Keratinocyte (primary cell): ENCODE results near the gene EIF3J. TPM values are rescaled to one million over a fixed set of nuclear protein-coding genes. Genes with fewer than 3 reads are reported as not detected.
"Not testable (repeated sequence)": the region's sequence is repeated elsewhere in the genome, so short reads cannot be mapped to it uniquely, and the experiment has no call there.

Source experiments
- DNase-seq: peaks from one replicate; pipeline ENCODE4 v3.0.0-alpha.2; 2011; ENCODE audit warnings: low read depth, missing footprints, low spot score
- FAIRE-seq: peaks from 2 replicates; lab custom pipeline; 2011; peaks lifted over from hg19 to GRCh38; lab: Jason Lieb, UNC
- H2AFZ ChIP-seq: 2 replicates; pipeline ENCODE4 v1.6.0; 2012; ENCODE audit warnings: low read length, control low read depth, inconsistent platforms; ENCODE audit not compliant: control insufficient read depth
- H3K27ac ChIP-seq: 2 replicates; pipeline ENCODE4 v1.5.1; 2011; ENCODE audit warnings: low read length; ENCODE audit not compliant: control insufficient read depth, insufficient read depth
- H3K27me3 ChIP-seq: 3 replicates; pipeline ENCODE4 v1.6.0; 2011; ENCODE audit warnings: low read length; ENCODE audit not compliant: control insufficient read depth, insufficient read depth; ENCODE audit errors: extremely low read depth
- H3K36me3 ChIP-seq, 2 experiments: 2 replicates in 1 of 2; 3 replicates in 1 of 2; pipeline ENCODE4 v1.5.1; 2011; ENCODE audit warnings: low read length in 2 of 2, mild to moderate bottlenecking in 1 of 2; ENCODE audit not compliant: control insufficient read depth in 2 of 2, insufficient read depth in 2 of 2; ENCODE audit errors: extremely low read depth in 1 of 2
- H3K4me1 ChIP-seq: 3 replicates; pipeline ENCODE4 v1.5.1; 2011; ENCODE audit warnings: low read length; ENCODE audit not compliant: control insufficient read depth, insufficient read depth; ENCODE audit errors: extremely low read depth
- H3K4me2 ChIP-seq: 3 replicates; pipeline ENCODE4 v1.6.0; 2011; ENCODE audit warnings: low read depth, low read length; ENCODE audit not compliant: control insufficient read depth, insufficient read depth; ENCODE audit errors: extremely low read depth
- H3K4me3 ChIP-seq, 3 experiments: fragments of 200-600 bp in 1 of 3; sonication (generic) in 1 of 3; 2 replicates in 2 of 3; 3 replicates in 1 of 3; pipeline ENCODE4 v1.5.1; 2011 to 2016; ENCODE audit warnings: low read length in 3 of 3, mild to moderate bottlenecking in 3 of 3, control low read depth in 2 of 3, inconsistent platforms in 1 of 3, low read depth in 1 of 3, mixed read lengths in 1 of 3, mixed run types in 1 of 3, moderate library complexity in 1 of 3; ENCODE audit not compliant: control insufficient read depth in 2 of 3, insufficient read depth in 2 of 3; ENCODE audit errors: extremely low read depth in 1 of 3
- H3K79me2 ChIP-seq: 2 replicates; pipeline ENCODE4 v1.6.0; 2012; ENCODE audit warnings: low read length; ENCODE audit not compliant: control insufficient read depth, insufficient read depth
- H3K9ac ChIP-seq: 3 replicates; pipeline ENCODE4 v1.6.0; 2011; ENCODE audit warnings: low read length; ENCODE audit not compliant: control insufficient read depth, insufficient read depth; ENCODE audit errors: extremely low read depth
- H3K9me1 ChIP-seq: 3 replicates; pipeline ENCODE4 v1.6.0; 2011; ENCODE audit warnings: low read length; ENCODE audit not compliant: control insufficient read depth, insufficient read depth; ENCODE audit errors: extremely low read depth
- H3K9me3 ChIP-seq: 2 replicates; pipeline ENCODE4 v1.5.1; 2012; ENCODE audit warnings: low read depth, low read length; ENCODE audit not compliant: control insufficient read depth
- H4K20me1 ChIP-seq: 3 replicates; pipeline ENCODE4 v1.6.0; 2011; ENCODE audit warnings: low read length; ENCODE audit not compliant: control insufficient read depth, insufficient read depth; ENCODE audit errors: extremely low read depth
- CTCF ChIP-seq, 3 experiments: IDR thresholded peaks in 1 of 3; conservative IDR thresholded peaks in 1 of 3; optimal IDR thresholded peaks in 1 of 3; 2 replicates in 2 of 3; 3 replicates in 1 of 3; pipeline versions ENCODE3 to v1.5.1; 2011; ENCODE audit warnings: low read length in 3 of 3, mild to moderate bottlenecking in 3 of 3, moderate library complexity in 2 of 3, control low read depth in 1 of 3, inconsistent platforms in 1 of 3; ENCODE audit not compliant: insufficient read depth in 2 of 3; ENCODE audit errors: extremely low read depth in 1 of 3
- EZH2 ChIP-seq: IDR thresholded peaks from one replicate; pipeline ENCODE4 v1.6.1; 2012; ENCODE audit warnings: inconsistent platforms, mild to moderate bottlenecking, low read length, moderate library complexity
- dilution Hi-C: fragments of 300-500 bp; cut with MboI; formaldehyde crosslinking; loops from one replicate; pipeline ENCODE4 v1.7.0; 2020; ENCODE audit warnings: low sequenced_read_pairs; ENCODE audit not compliant: extremely low pct_ligation_motif_present
- polyA plus RNA-seq, 5 experiments: library from polyadenylated mRNA; depleted of rRNA in 3 of 5; stranded (reverse) in 3 of 5; stranded (forward) in 1 of 5; unstranded in 1 of 5; fragments of >200 nt; gene quantifications; 1 replicate in 1 of 5; 2 replicates in 3 of 5; 3 replicates in 1 of 5; pipeline versions ENCODE4 v1.2.1 to v1.2.3, GENCODE V29; 2011 to 2012; ENCODE audit warnings: missing spikeins in 2 of 5, low read depth in 1 of 5, low replicate concordance in 1 of 5

EIF3J gene
- polyA plus RNA-seq, 1 donor (not counting 4 experiments of a cell fraction or from before 2014, with no cell fraction given), result 99.4 TPM

GRCh38 chr15:44554934-44555723 lies 18.2 kb downstream of the EIF3J start:
- DNase-seq (no peak), FAIRE-seq (no peak)
- Histone ChIP-seq H3K79me2 (peaks cover 21% of the 10 kb centered on the region), H3K9me3 (no peaks in the 10 kb centered on the region), H3K36me3 (peaks cover 16 to 34% of the 10 kb centered on the region in 2 experiments), H3K4me2 (no peak overlapping the region), H3K27me3 (no peaks in the 10 kb centered on the region), H3K27ac (no peak overlapping the region), H2AFZ (no peak overlapping the region), H3K9me1 (peaks cover 2% of the 10 kb centered on the region), H3K9ac (no peak overlapping the region), H3K4me3 (no peak overlapping the region), H3K4me1 (peaks cover 7% of the 10 kb centered on the region), H4K20me1 (peaks cover 2% of the 10 kb centered on the region)
- dilution Hi-C loops, result no loop called here
- TF ChIP-seq CTCF (optimal IDR thresholded peaks at IDR 0.05 in 1 of 3, IDR thresholded peaks at IDR 0.05 in 1 of 3, conservative IDR thresholded peaks at IDR 0.05 in 1 of 3; ENCODE audit: extremely low read depth in 1 of 3, insufficient read depth in 2 of 3, low read length in 3 of 3) (no peak), EZH2 (no peak)

- H3K9ac ChIP-seq, H3K9me1 ChIP-seq, DNase-seq, dilution Hi-C loops, H3K4me2 ChIP-seq, H3K27me3 ChIP-seq, H4K20me1 ChIP-seq, H3K79me2 ChIP-seq, H3K9me3 ChIP-seq, H3K4me3 ChIP-seq, H2AFZ ChIP-seq, H3K27ac ChIP-seq, H3K4me1 ChIP-seq: not testable (repeated sequence)
- peaks cover 28 to 36% of the 10 kb centered on the region in 2 experiments for H3K36me3 ChIP-seq
- peak; percentile 79 for FAIRE-seq
These were observed 24.0 kb downstream of the EIF3J start for GRCh38 chr15:44560926-44561325.
